Measurements from ENCODE around the gene UBQLN2. TPM values are rescaled to one million over a fixed set of nuclear protein-coding genes. Genes with fewer than 3 reads are reported as not detected.

UBQLN2 gene
- total and polyA plus RNA-seq, 2 of the 8 experiments (the other 6 are each of a cell fraction or from before 2014, with no cell fraction given) = 21.0 to 35.3 TPM

- Histone ChIP-seq H2AFZ (ENCODE audit: low read length) (no peak overlapping the region), H3K56ac (replicated peaks; ENCODE audit: insufficient read length, low read depth, low read length) (no peak overlapping the region), H3K79me2 (ENCODE audit: control insufficient read depth in 1 of 2, insufficient read depth in 2 of 2, low read length in 2 of 2) (peaks cover 12 to 50% of the 10 kb centered on the region in 2 experiments), H2BK12ac (ENCODE audit: low read depth, low read length) (no peak overlapping the region), H4K91ac (replicated peaks; ENCODE audit: insufficient read length, low read length) (no peak overlapping the region), H3K27me3 (replicated peaks in 1 of 4; ENCODE audit: control insufficient read depth in 3 of 4, extremely low read depth in 1 of 4, insufficient read depth in 3 of 4, low read length in 3 of 4) (no peaks in the 10 kb centered on the region), H4K8ac (ENCODE audit: extremely low read depth, insufficient read depth, low read length) (no peak overlapping the region), H3K79me1 (ENCODE audit: low read depth, low read length) (no peaks in the 10 kb centered on the region), H3K14ac (ENCODE audit: insufficient read length) (no peak overlapping the region), H3K23ac (ENCODE audit: insufficient read length) (no peak overlapping the region), H3K27ac (ENCODE audit: low read depth, low read length) (no peak overlapping the region), H4K5ac (ENCODE audit: insufficient read length, low read depth, low read length) (no peak overlapping the region), H2AK5ac (ENCODE audit: low read depth, low read length) (no peak overlapping the region), H3K9ac (replicated peaks in 1 of 4; ENCODE audit: extremely low read depth in 1 of 4, low read depth in 3 of 4, low read length in 3 of 4) (peak overlapping the region in 2 of 4 experiments; percentile 21 to 84; a peak in 1 of 7 replicates), H3K23me2 (ENCODE audit: low read depth, low read length) (peaks cover 4% of the 10 kb centered on the region; the same call in 1 of the 2 replicates), H3K9me3 (ENCODE audit: insufficient read depth in 2 of 2, low read depth in 1 of 2, low read length in 1 of 2) (no peaks in the 10 kb centered on the region), H2BK5ac (ENCODE audit: low read depth, low read length) (no peak overlapping the region), H2BK120ac (replicated peaks; ENCODE audit: low read depth, low read length) (no peak overlapping the region), H3K4ac (replicated peaks; ENCODE audit: insufficient read length, low read depth, low read length) (no peak overlapping the region), H2BK15ac (ENCODE audit: low read length) (no peak overlapping the region), H3K4me1 (replicated peaks in 1 of 4; ENCODE audit: control insufficient read depth in 3 of 4, insufficient read depth in 4 of 4, low read length in 3 of 4) (peaks cover 0 to 2% (median 0%) of the 10 kb centered on the region in 4 experiments; a peak in 1 of 7 replicates), H3K4me2 (ENCODE audit: insufficient read depth in 1 of 2, low read depth in 2 of 2, low read length in 2 of 2) (peak overlapping the region; percentile 88 to 90), H3K4me3 (ENCODE audit: extremely low read depth in 1 of 4, insufficient read depth in 2 of 4, low read depth in 3 of 4, low read length in 4 of 4) (peak overlapping the region; percentile 78 to 91 (median 82)), H3K18ac (ENCODE audit: extremely low read depth, low read length) (peak overlapping the region; percentile 2; the same call in 1 of the 2 replicates), H3K36me3 (ENCODE audit: control insufficient read depth in 2 of 4, insufficient read depth in 4 of 4, low read length in 3 of 4) (peaks cover 0 to 6% (median 0%) of the 10 kb centered on the region in 4 experiments; a peak in 2 of 8 replicates), H4K20me1 (replicated peaks in 1 of 2; ENCODE audit: control insufficient read depth in 1 of 2, insufficient read depth in 2 of 2, low read length in 2 of 2) (peaks cover 2 to 5% of the 10 kb centered on the region in 2 experiments), H2BK20ac (ENCODE audit: low read length) (no peak overlapping the region)
- POLR2A ChIA-PET (ENCODE audit: partially characterized antibody) = interaction anchor here (1.2 to 1.7 kb wide), 3 partner anchors 10 to 163 kb away, joined by 3 read pairs; no protein-coding TSS in a partner anchor
- CTCF ChIA-PET (ENCODE audit: partially characterized antibody) = interaction anchor here (1.2 kb wide), 1 partner anchor 136 kb away, joined by 3 read pairs; no protein-coding TSS in a partner anchor
- no peak for FAIRE-seq
- 31% methylated on average over 20 of the region's 20 CpGs; no CpG with 5 or more reads in 1 of the 2 experiments for WGBS, 2 experiments (ENCODE audit: extremely low coverage in 1 of 2, insufficient coverage in 1 of 2, insufficient read length in 1 of 2, insufficient replicate concordance in 2 of 2, low coverage in 1 of 2, low lambda C conversion rate in 2 of 2, missing lambda C conversion rate in 1 of 2)
- no peak for DNase-seq (ENCODE audit: low read depth in 1 of 2, low spot score in 2 of 2)
- TF ChIP-seq SAP30 (IDR thresholded peaks at IDR 0.05; ENCODE audit: insufficient read depth, insufficient replicate concordance, low read length) = no peak
- no peak for TF ChIP-seq CTBP2 (IDR thresholded peaks at IDR 0.05; ENCODE audit: borderline replicate concordance, insufficient read depth, insufficient read length, low read length)
- no peak for TF ChIP-seq SP4 (IDR thresholded peaks at IDR 0.05; ENCODE audit: low read length)
- no peak for TF ChIP-seq BRCA1 (IDR thresholded peaks at IDR 0.05; ENCODE audit: low read depth, low read length)
- TF ChIP-seq CTCF (IDR thresholded peaks at IDR 0.05; ENCODE audit: control extremely low read depth in 1 of 3, insufficient read depth in 1 of 3, low read depth in 1 of 3, low read length in 3 of 3) = no peak
These were observed 1.8 kb downstream of the UBQLN2 start for GRCh38 chrX:56564921-56565840.

Data from H1 (cell line).